Measurements from ENCODE around the gene PTPRN2. TPM values are rescaled to one million over a fixed set of nuclear protein-coding genes. Genes with fewer than 3 reads are reported as not detected.

The PTPRN2 gene
- total RNA-seq, 1 donor from 2014 or later: 7.8 TPM

GRCh38 chr7:157718303-157719007, 869.2 kb downstream of the PTPRN2 start:
- no peak for DNase-seq (ENCODE audit: low spot score)

- DNase-seq (ENCODE audit: low spot score): no peak
Measured at GRCh38 chr7:157717211-157718174, 870.1 kb downstream of the PTPRN2 start.

GRCh38 chr7:157715938-157716280, 871.7 kb downstream of the PTPRN2 start:
- DNase-seq (ENCODE audit: low spot score): no peak

- DNase-seq (ENCODE audit: low spot score): no peak
Measured at GRCh38 chr7:157715071-157715937, 872.3 kb downstream of the PTPRN2 start.

- DNase-seq (ENCODE audit: low spot score): no peak
Measured at GRCh38 chr7:157714166-157715070, 873.2 kb downstream of the PTPRN2 start.

- peak; percentile 14 for DNase-seq (ENCODE audit: low spot score)
Measured at GRCh38 chr7:157713591-157713990, 874.0 kb downstream of the PTPRN2 start.

- no peak for DNase-seq (ENCODE audit: low spot score)
Measured at GRCh38 chr7:157712666-157713235, 874.9 kb downstream of the PTPRN2 start.

GRCh38 chr7:157711353-157711888, 876.2 kb downstream of the PTPRN2 start:
- DNase-seq (ENCODE audit: low spot score): peak; percentile 35

GRCh38 chr7:157710396-157710795, 877.2 kb downstream of the PTPRN2 start:
- DNase-seq (ENCODE audit: low spot score): peak; percentile 17

GRCh38 chr7:157709531-157710251, 877.9 kb downstream of the PTPRN2 start:
- peak; percentile 35 for DNase-seq (ENCODE audit: low spot score)

- peak; percentile 30 for DNase-seq (ENCODE audit: low spot score)
Measured at GRCh38 chr7:157708919-157709295, 878.7 kb downstream of the PTPRN2 start.

GRCh38 chr7:157707983-157708918, 879.4 kb downstream of the PTPRN2 start:
- peak; percentile 36 for DNase-seq (ENCODE audit: low spot score)

GRCh38 chr7:157704365-157704764, 883.3 kb downstream of the PTPRN2 start:
- no peak for DNase-seq (ENCODE audit: low spot score)

GRCh38 chr7:157703534-157704195, 884.0 kb downstream of the PTPRN2 start:
- no peak for DNase-seq (ENCODE audit: low spot score)

GRCh38 chr7:157703131-157703530, 884.5 kb downstream of the PTPRN2 start:
- peak; percentile 32 for DNase-seq (ENCODE audit: low spot score)

- DNase-seq (ENCODE audit: low spot score): peak; percentile 23
Measured at GRCh38 chr7:157702311-157703023, 885.2 kb downstream of the PTPRN2 start.
